Caco-2 (cell line): ENCODE data around the gene PDGFA. TPM values are rescaled to one million over a fixed set of nuclear protein-coding genes. Genes with fewer than 3 reads are reported as not detected.

Experiments used
- BruUV-seq: library from RNA; stranded (reverse); fragments of 400-500 nt; replicated peaks from 2 replicates; lab custom pipeline; 2021; lab: Mats Ljungman, UMichigan
- CTCF ChIA-PET: fragments of 300-600 bp; sonication (Branson Sonifier 250); formaldehyde crosslinking; loops from one replicate; lab custom pipeline; 2022; ENCODE audit warnings: antibody characterized with exemption; lab: Charles Lee
- POLR2A ChIA-PET: fragments of 300-600 bp; sonication (Branson Sonifier 250); formaldehyde crosslinking; loops from one replicate; lab custom pipeline; 2022; ENCODE audit warnings: antibody characterized with exemption; lab: Charles Lee
- DNase-seq, 2 experiments: peaks; one replicate each; pipeline versions ENCODE4 v3.0.0 to v3.0.0-alpha.2; 2020 to 2022
- H3K27me3 ChIP-seq: replicated peaks from 2 replicates; pipeline ENCODE4 v1.6.0; 2011; ENCODE audit warnings: low read length; ENCODE audit not compliant: control insufficient read depth, insufficient read depth
- H3K36me3 ChIP-seq: 2 replicates; pipeline ENCODE4 v1.5.1; 2011; ENCODE audit warnings: low read length; ENCODE audit not compliant: control insufficient read depth, insufficient read depth
- H3K4me1 ChIP-seq: fragments of 250-450 bp; sonication (Bioruptor Pico); 2 replicates; pipeline ENCODE4 v1.5.1; 2020; ENCODE audit warnings: mild to moderate bottlenecking
- H3K4me3 ChIP-seq: 2 replicates; pipeline ENCODE4 v1.5.1; 2011; ENCODE audit warnings: low read depth, mild to moderate bottlenecking, control low read depth, low read length
- H3K9me3 ChIP-seq: fragments of 250-450 bp; sonication (Bioruptor Pico); 2 replicates; pipeline ENCODE4 v1.5.1; 2020; ENCODE audit warnings: mild to moderate bottlenecking, moderate library complexity
- H3K27ac Mint-ChIP-seq: one replicate; pipeline ENCODE4 v1.8.0; 2022; ENCODE audit warnings: mixed read lengths; ENCODE audit not compliant: unreplicated experiment
- H3K27me3 Mint-ChIP-seq: one replicate; pipeline ENCODE4 v1.8.0; 2022; ENCODE audit warnings: mixed read lengths; ENCODE audit not compliant: insufficient read depth, unreplicated experiment
- H3K36me3 Mint-ChIP-seq: one replicate; pipeline ENCODE4 v1.8.0; 2022; ENCODE audit warnings: mild to moderate bottlenecking, mixed read lengths; ENCODE audit not compliant: insufficient read depth, unreplicated experiment
- H3K4me1 Mint-ChIP-seq: one replicate; pipeline ENCODE4 v1.8.0; 2022; ENCODE audit warnings: low read depth, mixed read lengths; ENCODE audit not compliant: unreplicated experiment
- H3K4me3 Mint-ChIP-seq: one replicate; pipeline ENCODE4 v1.8.0; 2022; ENCODE audit warnings: mild to moderate bottlenecking, moderate library complexity, mixed read lengths; ENCODE audit not compliant: unreplicated experiment
- H3K9me3 Mint-ChIP-seq: one replicate; pipeline ENCODE4 v1.8.0; 2022; ENCODE audit warnings: mixed read lengths; ENCODE audit not compliant: unreplicated experiment
- CTCF ChIP-seq, 2 experiments: fragments of 200-600 bp in 1 of 2; IDR thresholded peaks; 1 replicate in 1 of 2; 2 replicates in 1 of 2; pipeline versions ENCODE4 v1.5.1 to v1.8.0; 2011 to 2022; ENCODE audit warnings: antibody characterized with exemption in 1 of 2, control low read depth in 1 of 2, inconsistent platforms in 1 of 2, low read depth in 1 of 2, low read length in 1 of 2, mild to moderate bottlenecking in 1 of 2, moderate library complexity in 1 of 2; ENCODE audit not compliant: insufficient read depth in 1 of 2, severe bottlenecking in 1 of 2, unreplicated experiment in 1 of 2
- intact Hi-C: fragments of 100-400 bp; cut with micrococcal nuclease; formaldehyde crosslinking; loops from one replicate; pipeline ENCODE4 v1.10.0; 2022; ENCODE audit not compliant: unreplicated experiment
- total RNA-seq: library from RNA; stranded (reverse); gene quantifications from 2 replicates; pipeline ENCODE4 v1.2.3, GENCODE V29; 2022

PDGFA gene
- total RNA-seq, 1 experiment from 2014 or later = 78.5 TPM

- H3K4me3 ChIP-seq = no peak overlapping the region
- no peaks in the 10 kb centered on the region for H3K9me3 ChIP-seq
- H3K4me1 ChIP-seq = peaks cover 23% of the 10 kb centered on the region
- Mint-ChIP-seq H3K9me3 (peaks cover 18% of the 10 kb centered on the region), H3K27me3 (no peaks in the 10 kb centered on the region), H3K4me3 (no peak overlapping the region), H3K36me3 (no peaks in the 10 kb centered on the region), H3K4me1 (peaks cover 8% of the 10 kb centered on the region), H3K27ac (no peak overlapping the region)
- no peaks in the 10 kb centered on the region for H3K27me3 ChIP-seq
- H3K36me3 ChIP-seq = no peaks in the 10 kb centered on the region
- CTCF ChIA-PET = no interaction called here
- no TSS peak for BruUV-seq
- peak in 1 of 2 experiments; percentile 24 for DNase-seq
- no peak for TF ChIP-seq CTCF (IDR thresholded peaks at IDR 0.05; ENCODE audit: insufficient read depth in 1 of 2, low read depth in 1 of 2, low read length in 1 of 2, severe bottlenecking in 1 of 2, unreplicated experiment in 1 of 2)
- intact Hi-C loops = no loop called here
- POLR2A ChIA-PET = no interaction called here
Measured at GRCh38 chr7:479948-480499, 39.6 kb downstream of the PDGFA start.

- no TSS peak for BruUV-seq
- peak in 1 of 2 experiments; percentile 25 for DNase-seq
- H3K9me3 Mint-ChIP-seq = peaks cover 18% of the 10 kb centered on the region
- POLR2A ChIA-PET = no interaction called here
- Histone ChIP-seq H3K36me3 (no peaks in the 10 kb centered on the region), H3K4me3 (no peak overlapping the region), H3K9me3 (no peaks in the 10 kb centered on the region), H3K4me1 (peaks cover 22% of the 10 kb centered on the region), H3K27me3 (no peaks in the 10 kb centered on the region)
- H3K27me3 Mint-ChIP-seq = no peaks in the 10 kb centered on the region
- peaks cover 1% of the 10 kb centered on the region for H3K4me1 Mint-ChIP-seq
- no peak overlapping the region for H3K27ac Mint-ChIP-seq
- no peak for TF ChIP-seq CTCF (IDR thresholded peaks at IDR 0.05; ENCODE audit: insufficient read depth in 1 of 2, low read depth in 1 of 2, low read length in 1 of 2, severe bottlenecking in 1 of 2, unreplicated experiment in 1 of 2)
- intact Hi-C loops = no loop called here
- H3K36me3 Mint-ChIP-seq = no peaks in the 10 kb centered on the region
- CTCF ChIA-PET = no interaction called here
- no peak overlapping the region for H3K4me3 Mint-ChIP-seq
Measured at GRCh38 chr7:479115-479947, 40.3 kb downstream of the PDGFA start.

- ChIA-PET CTCF (no interaction called here), POLR2A (no interaction called here)
- peak overlapping the region; percentile 55 for H3K27ac Mint-ChIP-seq
- peaks cover 11% of the 10 kb centered on the region for H3K9me3 Mint-ChIP-seq
- Histone ChIP-seq H3K27me3 (no peaks in the 10 kb centered on the region), H3K9me3 (no peaks in the 10 kb centered on the region), H3K4me1 (peaks cover 22% of the 10 kb centered on the region), H3K4me3 (no peak overlapping the region), H3K36me3 (no peaks in the 10 kb centered on the region)
- DNase-seq = no peak
- no TSS peak for BruUV-seq
- no peak overlapping the region for H3K4me3 Mint-ChIP-seq
- no peaks in the 10 kb centered on the region for H3K4me1 Mint-ChIP-seq
- no peak for TF ChIP-seq CTCF (IDR thresholded peaks at IDR 0.05; ENCODE audit: insufficient read depth in 1 of 2, low read depth in 1 of 2, low read length in 1 of 2, severe bottlenecking in 1 of 2, unreplicated experiment in 1 of 2)
- H3K36me3 Mint-ChIP-seq = no peaks in the 10 kb centered on the region
- intact Hi-C loops = no loop called here
- H3K27me3 Mint-ChIP-seq = no peaks in the 10 kb centered on the region
Measured at GRCh38 chr7:477626-478220, 41.9 kb downstream of the PDGFA start.
